ENCODE results near the gene TOMM40. TPM values are rescaled to one million over a fixed set of nuclear protein-coding genes. Genes with fewer than 3 reads are reported as not detected.

TOMM40 gene
- total and polyA plus RNA-seq, 2 of the 13 experiments (the other 11 are each of a cell fraction or from before 2014, with no cell fraction given) = 72.0 to 110 TPM

DNA sequence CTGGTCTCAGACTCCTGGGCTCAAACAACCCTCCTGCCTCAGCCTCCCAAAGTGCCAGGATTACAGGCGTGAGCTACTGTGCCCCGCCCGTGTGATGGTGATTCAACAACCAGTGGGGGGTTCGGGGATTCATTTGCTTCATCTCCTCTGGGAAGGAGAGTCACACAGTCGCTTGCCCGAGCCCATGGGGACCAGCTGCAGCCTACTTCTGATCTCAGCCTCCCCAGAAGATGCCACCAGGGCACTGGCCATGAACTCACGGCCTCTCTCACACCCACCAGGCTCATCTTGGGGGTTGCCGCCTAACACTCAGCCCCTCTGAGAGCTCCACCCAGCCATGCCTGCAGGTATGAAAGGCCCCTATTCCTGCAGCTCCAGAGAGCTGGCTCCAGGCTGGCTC is 6.8 kb downstream of the TOMM40 start:
- peaks cover 16% of the 10 kb centered on the region for H3K4me1 ChIP-seq (ENCODE audit: insufficient read depth, low read length)
- 98% methylated on average over 7 of the region's 8 CpGs for WGBS (ENCODE audit: low lambda C conversion rate)
- ChIA-PET POLR2A (no interaction called here), CTCF (ENCODE audit: low intra/inter-chr PET ratio, low total read pairs) (no interaction called here)
- no peak for ATAC-seq
- H3K9me3 ChIP-seq (ENCODE audit: low read length) = no peaks in the 10 kb centered on the region
- no peak for FAIRE-seq
- peaks cover 28% of the 10 kb centered on the region for H3K79me2 ChIP-seq (ENCODE audit: insufficient read depth, low read length)
- H3K36me3 ChIP-seq (replicated peaks in 1 of 2; ENCODE audit: control insufficient read depth in 1 of 2, insufficient read depth in 2 of 2, low read length in 2 of 2) = peaks cover 60 to 80% of the 10 kb centered on the region in 2 experiments
- intact Hi-C loops (cut with micrococcal nuclease; ENCODE audit: unreplicated experiment) = no loop called here
- no peaks in the 10 kb centered on the region for H4K20me1 ChIP-seq (ENCODE audit: insufficient read depth, low read length)
- H3K4me2 ChIP-seq (ENCODE audit: low read depth, low read length) = no peak overlapping the region
- H3K4me3 ChIP-seq (replicated peaks in 1 of 3; ENCODE audit: insufficient read depth in 1 of 3, low read depth in 2 of 3, low read length in 3 of 3) = no peak overlapping the region
- no peaks in the 10 kb centered on the region for H3K27me3 ChIP-seq (ENCODE audit: control insufficient read depth in 1 of 2, insufficient read depth in 2 of 2, low read length in 2 of 2)
- BruUV-seq (replicated peaks) = no TSS peak
- no peak for DNase-seq (ENCODE audit: low spot score)
- no peak overlapping the region for H2AFZ ChIP-seq (ENCODE audit: low read length)
- in situ Hi-C loops (cut with HindIII; ENCODE audit: extremely low pct_ligation_motif_present, low pct_unique_long_range_greater_than_20kb) = no loop called here
- no peak overlapping the region for H3K27ac ChIP-seq (ENCODE audit: extremely low read length, insufficient read depth, low read length)
- peak; percentile 44 for TF ChIP-seq AGO2 (optimal IDR thresholded peaks at IDR 0.05; ENCODE audit: low read depth, low read length)
- TF ChIP-seq HDAC1 (CRISPR knock-in tag; IDR thresholded peaks at IDR 0.05) = no peak
- H3K9ac ChIP-seq (ENCODE audit: insufficient read depth, low read depth, low read length) = no peak overlapping the region

DNA sequence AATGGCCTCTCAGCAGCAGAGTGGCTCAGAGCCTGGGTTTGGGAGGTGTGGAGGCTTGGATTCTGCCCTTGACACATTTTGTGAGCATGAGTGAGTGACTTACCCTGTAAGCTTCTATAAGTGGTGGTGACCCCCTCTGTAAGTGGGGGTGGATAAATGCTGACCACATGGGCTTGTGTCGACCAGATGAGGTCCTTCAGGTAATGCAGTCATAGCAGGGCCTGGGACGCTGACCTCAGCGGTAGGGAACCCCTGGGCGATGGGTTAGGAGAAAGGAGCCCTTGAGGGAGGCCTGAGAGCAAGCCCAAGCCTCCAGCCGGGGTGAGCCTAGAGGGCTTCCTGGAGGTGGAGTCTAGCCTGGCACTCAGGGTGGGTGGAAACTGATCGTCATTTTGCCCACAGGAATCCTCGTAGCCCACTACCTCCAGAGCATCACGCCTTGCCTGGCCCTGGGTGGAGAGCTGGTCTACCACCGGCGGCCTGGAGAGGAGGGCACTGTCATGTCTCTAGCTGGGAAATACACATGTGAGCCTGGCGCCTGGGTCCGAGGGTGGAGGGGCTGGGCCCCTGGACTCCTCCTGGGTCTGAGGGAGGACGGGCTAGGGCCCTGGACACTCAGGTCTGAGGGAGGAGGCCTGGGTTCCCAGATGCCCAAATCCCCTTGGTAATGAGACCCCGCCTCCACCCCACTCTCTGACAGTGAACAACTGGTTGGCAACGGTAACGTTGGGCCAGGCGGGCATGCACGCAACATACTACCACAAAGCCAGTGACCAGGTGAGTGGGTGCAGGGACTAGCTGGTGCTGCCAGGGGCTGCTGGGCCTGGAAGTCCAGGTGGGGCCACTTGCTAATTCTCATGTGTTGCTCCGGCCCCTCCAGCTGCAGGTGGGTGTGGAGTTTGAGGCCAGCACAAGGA is 9.5 kb downstream of the TOMM40 start:
- H3K4me3 ChIP-seq (replicated peaks in 1 of 3; ENCODE audit: insufficient read depth in 1 of 3, low read depth in 2 of 3, low read length in 3 of 3) = no peak overlapping the region
- intact Hi-C loops (cut with micrococcal nuclease; ENCODE audit: unreplicated experiment) = no loop called here
- CTCF ChIA-PET (ENCODE audit: low intra/inter-chr PET ratio, low total read pairs) = no interaction called here
- TF ChIP-seq MIXL1 (CRISPR knock-in tag; IDR thresholded peaks at IDR 0.05) (no peak), ZSCAN22 (CRISPR knock-in tag; IDR thresholded peaks at IDR 0.05) (0 out of 2 replicates have a peak, but pooled peaks have one; percentile 27), KAT7 (CRISPR knock-in tag; IDR thresholded peaks at IDR 0.05; ENCODE audit: borderline replicate concordance) (no peak), POGZ (CRISPR knock-in tag; IDR thresholded peaks at IDR 0.05) (no peak), ZSCAN31 (CRISPR knock-in tag; IDR thresholded peaks at IDR 0.05; ENCODE audit: low read depth) (no peak), FOSL1 (CRISPR knock-in tag; IDR thresholded peaks at IDR 0.05; ENCODE audit: borderline replicate concordance) (no peak), RBFOX2 (IDR thresholded peaks at IDR 0.05; ENCODE audit: low read depth, low read length) (peak; percentile 47; the same call in 1 of the 2 replicates), FOXK2 (IDR thresholded peaks at IDR 0.05) (no peak)
- TF ChIP-seq, protein P1, sequence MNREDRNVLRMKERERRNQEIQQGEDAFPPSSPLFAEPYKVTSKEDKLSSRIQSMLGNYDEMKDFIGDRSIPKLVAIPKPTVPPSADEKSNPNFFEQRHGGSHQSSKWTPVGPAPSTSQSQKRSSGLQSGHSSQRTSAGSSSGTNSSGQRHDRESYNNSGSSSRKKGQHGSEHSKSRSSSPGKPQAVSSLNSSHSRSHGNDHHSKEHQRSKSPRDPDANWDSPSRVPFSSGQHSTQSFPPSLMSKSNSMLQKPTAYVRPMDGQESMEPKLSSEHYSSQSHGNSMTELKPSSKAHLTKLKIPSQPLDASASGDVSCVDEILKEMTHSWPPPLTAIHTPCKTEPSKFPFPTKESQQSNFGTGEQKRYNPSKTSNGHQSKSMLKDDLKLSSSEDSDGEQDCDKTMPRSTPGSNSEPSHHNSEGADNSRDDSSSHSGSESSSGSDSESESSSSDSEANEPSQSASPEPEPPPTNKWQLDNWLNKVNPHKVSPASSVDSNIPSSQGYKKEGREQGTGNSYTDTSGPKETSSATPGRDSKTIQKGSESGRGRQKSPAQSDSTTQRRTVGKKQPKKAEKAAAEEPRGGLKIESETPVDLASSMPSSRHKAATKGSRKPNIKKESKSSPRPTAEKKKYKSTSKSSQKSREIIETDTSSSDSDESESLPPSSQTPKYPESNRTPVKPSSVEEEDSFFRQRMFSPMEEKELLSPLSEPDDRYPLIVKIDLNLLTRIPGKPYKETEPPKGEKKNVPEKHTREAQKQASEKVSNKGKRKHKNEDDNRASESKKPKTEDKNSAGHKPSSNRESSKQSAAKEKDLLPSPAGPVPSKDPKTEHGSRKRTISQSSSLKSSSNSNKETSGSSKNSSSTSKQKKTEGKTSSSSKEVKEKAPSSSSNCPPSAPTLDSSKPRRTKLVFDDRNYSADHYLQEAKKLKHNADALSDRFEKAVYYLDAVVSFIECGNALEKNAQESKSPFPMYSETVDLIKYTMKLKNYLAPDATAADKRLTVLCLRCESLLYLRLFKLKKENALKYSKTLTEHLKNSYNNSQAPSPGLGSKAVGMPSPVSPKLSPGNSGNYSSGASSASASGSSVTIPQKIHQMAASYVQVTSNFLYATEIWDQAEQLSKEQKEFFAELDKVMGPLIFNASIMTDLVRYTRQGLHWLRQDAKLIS (CRISPR knock-in tag; IDR thresholded peaks at IDR 0.05) = no peak
- TF ChIP-seq, protein P2, sequence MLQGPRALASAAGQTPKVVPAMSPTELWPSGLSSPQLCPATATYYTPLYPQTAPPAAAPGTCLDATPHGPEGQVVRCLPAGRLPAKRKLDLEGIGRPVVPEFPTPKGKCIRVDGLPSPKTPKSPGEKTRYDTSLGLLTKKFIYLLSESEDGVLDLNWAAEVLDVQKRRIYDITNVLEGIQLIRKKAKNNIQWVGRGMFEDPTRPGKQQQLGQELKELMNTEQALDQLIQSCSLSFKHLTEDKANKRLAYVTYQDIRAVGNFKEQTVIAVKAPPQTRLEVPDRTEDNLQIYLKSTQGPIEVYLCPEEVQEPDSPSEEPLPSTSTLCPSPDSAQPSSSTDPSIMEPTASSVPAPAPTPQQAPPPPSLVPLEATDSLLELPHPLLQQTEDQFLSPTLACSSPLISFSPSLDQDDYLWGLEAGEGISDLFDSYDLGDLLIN (CRISPR knock-in tag; IDR thresholded peaks at IDR 0.05; ENCODE audit: borderline replicate concordance) = no peak
- TF ChIP-seq, protein P3, sequence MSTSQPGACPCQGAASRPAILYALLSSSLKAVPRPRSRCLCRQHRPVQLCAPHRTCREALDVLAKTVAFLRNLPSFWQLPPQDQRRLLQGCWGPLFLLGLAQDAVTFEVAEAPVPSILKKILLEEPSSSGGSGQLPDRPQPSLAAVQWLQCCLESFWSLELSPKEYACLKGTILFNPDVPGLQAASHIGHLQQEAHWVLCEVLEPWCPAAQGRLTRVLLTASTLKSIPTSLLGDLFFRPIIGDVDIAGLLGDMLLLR (CRISPR knock-in tag; IDR thresholded peaks at IDR 0.05) = no peak

More for the DNA sequence above, 9.5 kb downstream of the TOMM40 start:
- H3K9me3 ChIP-seq (ENCODE audit: low read length) = no peaks in the 10 kb centered on the region
- in situ Hi-C loops (cut with HindIII; ENCODE audit: extremely low pct_ligation_motif_present, low pct_unique_long_range_greater_than_20kb) = no loop called here
- H3K27ac ChIP-seq (ENCODE audit: extremely low read length, insufficient read depth, low read length) = no peak overlapping the region
- H2AFZ ChIP-seq (ENCODE audit: low read length) = no peak overlapping the region
- no peak overlapping the region for H3K9ac ChIP-seq (ENCODE audit: insufficient read depth, low read depth, low read length)
- H3K27me3 ChIP-seq (ENCODE audit: control insufficient read depth in 1 of 2, insufficient read depth in 2 of 2, low read length in 2 of 2) = no peaks in the 10 kb centered on the region
- POLR2A ChIA-PET = no interaction called here
- peaks cover 8% of the 10 kb centered on the region for H3K79me2 ChIP-seq (ENCODE audit: insufficient read depth, low read length)
- DNase-seq (ENCODE audit: low spot score) (no peak), FAIRE-seq (no peak), ATAC-seq (no peak)
- no TSS peak for BruUV-seq (replicated peaks)
- peaks cover 30% of the 10 kb centered on the region for H3K4me1 ChIP-seq (ENCODE audit: insufficient read depth, low read length)
- WGBS (ENCODE audit: low lambda C conversion rate) = 97% methylated on average over 12 of the region's 19 CpGs
- H4K20me1 ChIP-seq (ENCODE audit: insufficient read depth, low read length) = no peaks in the 10 kb centered on the region
- no peak overlapping the region for H3K4me2 ChIP-seq (ENCODE audit: low read depth, low read length)
- peaks cover 43 to 57% of the 10 kb centered on the region in 2 experiments for H3K36me3 ChIP-seq (replicated peaks in 1 of 2; ENCODE audit: control insufficient read depth in 1 of 2, insufficient read depth in 2 of 2, low read length in 2 of 2)

Data from HepG2 (cell line).